ENCODE measurements around the gene MALSU1. TPM values are rescaled to one million over a fixed set of nuclear protein-coding genes. Genes with fewer than 3 reads are reported as not detected.

MALSU1 gene
- total RNA-seq, 1 donor from 2014 or later: 41.4 TPM

DNA sequence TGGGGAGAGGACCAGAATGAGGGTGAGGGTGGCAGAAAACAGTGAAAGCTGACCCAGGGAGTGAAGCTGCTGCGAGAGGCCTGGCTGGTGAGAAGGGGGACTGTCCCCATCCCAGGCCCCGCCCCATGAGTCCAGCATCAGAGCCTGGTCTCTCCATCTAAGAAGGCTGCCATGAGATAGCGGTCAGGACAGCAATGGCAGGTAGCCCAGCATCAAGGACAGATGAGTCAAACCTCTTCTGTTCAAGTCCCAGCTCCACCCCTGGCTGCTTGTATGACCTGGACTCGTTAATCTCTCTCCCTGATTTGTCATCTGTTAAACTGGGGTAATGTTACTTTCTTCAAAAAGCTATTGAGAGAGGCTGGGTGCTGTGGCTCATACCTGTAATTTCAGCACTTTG is 30.4 kb upstream of the MALSU1 start:
- Histone ChIP-seq H3K36me3 (peaks cover 44% of the 10 kb centered on the region), H3K4me1 (no peaks in the 10 kb centered on the region), H3K27ac (no peak overlapping the region), H3K27me3 (ENCODE audit: low read depth) (no peaks in the 10 kb centered on the region), H3K9me3 (no peaks in the 10 kb centered on the region), H3K4me3 (no peak overlapping the region)
- DNase-seq (no peak), ATAC-seq (no peak)
- TF ChIP-seq, protein P1, sequence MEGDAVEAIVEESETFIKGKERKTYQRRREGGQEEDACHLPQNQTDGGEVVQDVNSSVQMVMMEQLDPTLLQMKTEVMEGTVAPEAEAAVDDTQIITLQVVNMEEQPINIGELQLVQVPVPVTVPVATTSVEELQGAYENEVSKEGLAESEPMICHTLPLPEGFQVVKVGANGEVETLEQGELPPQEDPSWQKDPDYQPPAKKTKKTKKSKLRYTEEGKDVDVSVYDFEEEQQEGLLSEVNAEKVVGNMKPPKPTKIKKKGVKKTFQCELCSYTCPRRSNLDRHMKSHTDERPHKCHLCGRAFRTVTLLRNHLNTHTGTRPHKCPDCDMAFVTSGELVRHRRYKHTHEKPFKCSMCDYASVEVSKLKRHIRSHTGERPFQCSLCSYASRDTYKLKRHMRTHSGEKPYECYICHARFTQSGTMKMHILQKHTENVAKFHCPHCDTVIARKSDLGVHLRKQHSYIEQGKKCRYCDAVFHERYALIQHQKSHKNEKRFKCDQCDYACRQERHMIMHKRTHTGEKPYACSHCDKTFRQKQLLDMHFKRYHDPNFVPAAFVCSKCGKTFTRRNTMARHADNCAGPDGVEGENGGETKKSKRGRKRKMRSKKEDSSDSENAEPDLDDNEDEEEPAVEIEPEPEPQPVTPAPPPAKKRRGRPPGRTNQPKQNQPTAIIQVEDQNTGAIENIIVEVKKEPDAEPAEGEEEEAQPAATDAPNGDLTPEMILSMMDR (IDR thresholded peaks at IDR 0.05): no peak
- intact Hi-C loops (cut with DNase I): no loop called here

DNA sequence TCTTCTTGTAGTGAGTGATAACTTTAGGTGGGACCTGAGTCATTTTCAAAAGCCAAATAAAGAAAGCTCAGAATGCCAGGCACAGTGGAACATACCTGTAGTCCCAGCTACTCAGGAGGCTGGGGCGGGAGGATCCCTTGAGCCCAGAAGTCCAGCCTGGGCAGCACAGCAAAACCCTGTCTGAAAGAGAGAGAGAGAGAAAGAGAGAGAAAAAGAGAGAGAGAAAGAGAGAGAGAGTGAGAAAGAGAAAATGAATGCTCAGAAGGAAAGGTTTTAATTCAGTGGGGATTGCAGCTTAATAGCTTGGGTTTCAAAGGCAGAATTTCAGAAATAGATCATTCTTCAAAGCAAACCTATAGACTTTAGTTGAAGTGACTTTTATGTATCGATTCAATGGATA is 26.9 kb upstream of the MALSU1 start:
- Histone ChIP-seq H3K4me1 (no peaks in the 10 kb centered on the region), H3K27me3 (ENCODE audit: low read depth) (no peaks in the 10 kb centered on the region), H3K36me3 (peaks cover 37% of the 10 kb centered on the region), H3K27ac (no peak overlapping the region), H3K9me3 (no peaks in the 10 kb centered on the region), H3K4me3 (no peak overlapping the region)
- no peak for ATAC-seq
- DNase-seq: no peak
- TF ChIP-seq, protein P1 (IDR thresholded peaks at IDR 0.05): no peak
- intact Hi-C loops (cut with DNase I): no loop called here

DNA sequence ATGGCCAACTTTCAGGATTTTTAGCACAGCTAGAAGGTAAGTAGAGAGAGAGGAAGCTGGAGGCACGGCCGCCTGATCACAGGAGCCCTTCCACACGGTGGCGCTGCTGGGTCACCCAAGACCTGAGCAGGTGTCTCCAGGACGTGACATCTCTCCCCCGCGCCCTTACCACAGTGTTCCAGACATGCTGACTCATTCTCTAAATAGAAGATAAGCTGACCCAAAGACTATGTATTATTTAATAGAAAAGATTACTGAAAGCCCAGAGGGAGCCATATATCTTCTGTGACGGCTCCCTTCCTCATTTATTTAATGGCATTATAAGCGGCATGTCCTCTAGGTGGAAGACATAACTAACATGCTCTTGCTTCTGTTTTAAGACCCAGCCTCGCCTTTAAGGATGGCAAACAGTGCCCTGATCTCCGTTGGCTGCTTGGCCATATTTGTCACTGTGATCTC is 26.0 kb upstream of the MALSU1 start:
- TF ChIP-seq, protein P1 (IDR thresholded peaks at IDR 0.05): peak; percentile 81
- peaks cover 30% of the 10 kb centered on the region for H3K36me3 ChIP-seq
- intact Hi-C loops (cut with DNase I): no loop called here
- peak; percentile 94 for DNase-seq
- H3K4me1 ChIP-seq: no peaks in the 10 kb centered on the region
- H3K27me3 ChIP-seq (ENCODE audit: low read depth): no peaks in the 10 kb centered on the region
- ATAC-seq: peak; percentile 96 to 98
- no peak overlapping the region for H3K27ac ChIP-seq
- no peak overlapping the region for H3K4me3 ChIP-seq
- no peaks in the 10 kb centered on the region for H3K9me3 ChIP-seq

DNA sequence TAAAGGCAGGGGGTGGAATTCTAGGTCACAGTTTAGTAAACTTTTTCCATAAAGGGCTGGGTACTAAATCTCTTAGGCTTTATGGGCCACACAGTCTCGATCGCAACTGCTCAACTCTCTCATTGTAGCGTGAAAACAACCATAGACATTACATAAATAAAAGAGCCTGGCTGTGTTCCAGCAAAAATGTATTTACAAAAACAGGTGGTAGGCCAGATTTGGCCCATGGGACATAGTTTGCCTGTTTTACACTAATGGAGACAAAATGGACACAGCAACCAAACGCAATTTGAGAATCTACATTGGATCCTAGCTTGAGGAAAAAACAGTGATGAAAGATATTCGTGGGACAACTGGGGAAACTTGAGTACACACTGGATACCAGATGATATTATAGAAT is 23.2 kb upstream of the MALSU1 start:
- Histone ChIP-seq H3K27me3 (ENCODE audit: low read depth) (no peaks in the 10 kb centered on the region), H3K36me3 (peaks cover 10% of the 10 kb centered on the region), H3K27ac (no peak overlapping the region), H3K4me3 (no peak overlapping the region), H3K4me1 (no peaks in the 10 kb centered on the region), H3K9me3 (no peaks in the 10 kb centered on the region)
- DNase-seq (no peak), ATAC-seq (no peak)
- TF ChIP-seq, protein P1 (IDR thresholded peaks at IDR 0.05): no peak
- intact Hi-C loops (cut with DNase I): no loop called here

DNA sequence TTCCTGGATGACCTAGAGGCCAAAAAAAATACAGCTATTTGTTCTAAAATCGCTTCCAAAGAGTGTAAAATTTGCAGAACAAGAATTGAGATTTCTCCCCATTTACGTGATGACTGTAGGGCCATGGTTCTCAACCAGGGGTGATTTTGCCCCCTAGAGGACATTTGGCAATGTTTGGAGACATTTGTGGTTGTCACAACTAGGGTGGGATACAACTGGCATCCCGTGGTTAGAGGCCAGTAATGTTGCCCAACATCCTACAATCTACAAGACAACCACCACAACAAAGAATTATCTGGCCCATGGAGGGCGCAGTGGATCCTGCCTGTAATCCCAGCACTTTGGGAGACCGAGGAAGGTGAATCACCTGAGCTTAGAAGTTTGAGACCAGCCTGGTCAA is 22.8 kb upstream of the MALSU1 start:
- TF ChIP-seq, protein P1 (IDR thresholded peaks at IDR 0.05): no peak
- Histone ChIP-seq H3K9me3 (no peaks in the 10 kb centered on the region), H3K4me3 (no peak overlapping the region), H3K4me1 (no peaks in the 10 kb centered on the region), H3K27me3 (ENCODE audit: low read depth) (no peaks in the 10 kb centered on the region), H3K27ac (no peak overlapping the region), H3K36me3 (peaks cover 7% of the 10 kb centered on the region)
- ATAC-seq: no peak
- intact Hi-C loops (cut with DNase I): no loop called here
- DNase-seq: no peak

DNA sequence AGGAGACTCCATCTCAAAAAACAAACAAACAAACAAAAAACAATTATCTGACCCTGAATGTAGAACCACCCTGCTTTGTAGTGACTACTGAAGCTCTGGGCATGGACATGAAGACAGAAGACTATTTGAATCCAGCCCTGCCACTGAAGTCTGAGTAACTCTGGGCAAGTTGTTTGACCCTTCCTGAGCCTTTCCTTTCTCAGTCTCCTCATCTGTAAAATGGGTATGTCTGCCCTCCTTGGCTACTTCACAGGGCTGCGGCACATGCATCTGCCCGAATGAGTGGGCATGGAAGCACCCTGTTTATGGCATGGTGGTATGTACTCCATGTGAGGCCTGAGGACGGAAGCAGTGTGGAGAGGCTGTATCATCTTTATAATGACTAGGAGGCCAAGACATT is 22.2 kb upstream of the MALSU1 start:
- Histone ChIP-seq H3K27me3 (ENCODE audit: low read depth) (no peaks in the 10 kb centered on the region), H3K4me1 (no peaks in the 10 kb centered on the region), H3K27ac (no peak overlapping the region), H3K9me3 (no peaks in the 10 kb centered on the region), H3K36me3 (peaks cover 7% of the 10 kb centered on the region), H3K4me3 (no peak overlapping the region)
- intact Hi-C loops (cut with DNase I): no loop called here
- DNase-seq: no peak
- no peak for ATAC-seq
- TF ChIP-seq, protein P1 (IDR thresholded peaks at IDR 0.05): no peak
